AG09319 (cell line): ENCODE data around the gene AFAP1L2.

ENCODE experiments used
- DNase-seq: peaks from one replicate; pipeline ENCODE4 v3.0.0-alpha.2; 2010; ENCODE audit warnings: low read depth; ENCODE audit errors: extremely low read depth
- CTCF ChIP-seq: IDR thresholded peaks from 2 replicates; pipeline ENCODE4 v1.5.1; 2011; ENCODE audit warnings: low read depth, mild to moderate bottlenecking, inconsistent platforms, low read length, moderate library complexity

AFAP1L2 gene

GRCh38 chr10:114262496-114262895 lies 141.8 kb downstream of the AFAP1L2 start:
- no peak for DNase-seq
- no peak for TF ChIP-seq CTCF

GRCh38 chr10:114261076-114261475 lies 143.2 kb downstream of the AFAP1L2 start:
- peak; percentile 16 for DNase-seq

GRCh38 chr10:114260366-114260765 lies 143.9 kb downstream of the AFAP1L2 start:
- no peak for TF ChIP-seq CTCF
- no peak for DNase-seq

More at GRCh38 chr10:114261076-114261475, 143.2 kb downstream of the AFAP1L2 start:
- no peak for TF ChIP-seq CTCF

- TF ChIP-seq CTCF: no peak
- peak; percentile 52 for DNase-seq
Observed at GRCh38 chr10:114259824-114260223, 144.5 kb downstream of the AFAP1L2 start.

GRCh38 chr10:114258274-114258840 lies 145.9 kb downstream of the AFAP1L2 start:
- no peak for TF ChIP-seq CTCF

GRCh38 chr10:114257498-114257897 lies 146.8 kb downstream of the AFAP1L2 start:
- TF ChIP-seq CTCF: no peak
- DNase-seq: no peak

More at GRCh38 chr10:114258274-114258840, 145.9 kb downstream of the AFAP1L2 start:
- no peak for DNase-seq

- DNase-seq: no peak
- no peak for TF ChIP-seq CTCF
Observed at GRCh38 chr10:114256822-114257221, 147.5 kb downstream of the AFAP1L2 start.
